PC-9 (cell line): ENCODE results near the gene IER3. TPM values are rescaled to one million over a fixed set of nuclear protein-coding genes. Genes with fewer than 3 reads are reported as not detected.

ENCODE experiments used
- BruUV-seq: library from RNA; stranded (reverse); fragments of 400-500 nt; replicated peaks from 2 replicates; lab custom pipeline; 2021; lab: Mats Ljungman, UMichigan
- CTCF ChIA-PET: fragments of 300-600 bp; sonication (Branson Sonifier 250); formaldehyde crosslinking; loops from one replicate; lab custom pipeline; 2022; ENCODE audit warnings: antibody characterized with exemption; lab: Charles Lee
- POLR2A ChIA-PET: fragments of 300-600 bp; sonication (Branson Sonifier 250); formaldehyde crosslinking; loops from one replicate; lab custom pipeline; 2022; ENCODE audit warnings: antibody characterized with exemption; ENCODE audit not compliant: unreplicated experiment; lab: Charles Lee
- DNase-seq, 2 experiments: peaks; one replicate each; pipeline versions ENCODE4 v3.0.0 to v3.0.0-alpha.2; 2015 to 2022; ENCODE audit warnings: mixed read lengths in 1 of 2
- H2AFZ ChIP-seq: fragments of 200-600 bp; sonication (generic); 2 replicates; pipeline ENCODE4 v1.8.1; 2017; ENCODE audit warnings: antibody characterized with exemption
- H3F3A ChIP-seq: fragments of 200-600 bp; sonication (generic); 2 replicates; pipeline ENCODE4 v1.8.1; 2017; ENCODE audit warnings: antibody characterized with exemption, mild to moderate bottlenecking, low read depth; ENCODE audit not compliant: insufficient read depth
- H3K27ac ChIP-seq: fragments of 200-600 bp; sonication (generic); 2 replicates; pipeline ENCODE4 v1.6.1; 2016; ENCODE audit warnings: mixed run types
- H3K27me3 ChIP-seq: fragments of 200-600 bp; sonication (generic); 2 replicates; pipeline ENCODE4 v1.6.1; 2016; ENCODE audit warnings: low read depth, mixed run types; ENCODE audit not compliant: insufficient read depth
- H3K36me3 ChIP-seq: fragments of 200-600 bp; sonication (generic); 2 replicates; pipeline ENCODE4 v1.6.1; 2016; ENCODE audit warnings: low read depth, mixed run types
- H3K4me1 ChIP-seq: fragments of 200-600 bp; sonication (generic); replicated peaks from 2 replicates; pipeline ENCODE4 v1.6.1; 2016; ENCODE audit warnings: mixed run types; ENCODE audit not compliant: insufficient read depth
- H3K4me2 ChIP-seq: fragments of 200-600 bp; sonication (generic); 2 replicates; pipeline ENCODE4 v1.6.1; 2017; ENCODE audit warnings: mixed run types
- H3K4me3 ChIP-seq: fragments of 200-600 bp; sonication (generic); 2 replicates; pipeline ENCODE4 v1.6.1; 2016; ENCODE audit warnings: mixed run types
- H3K79me2 ChIP-seq: fragments of 200-600 bp; sonication (generic); 2 replicates; pipeline ENCODE4 v1.6.1; 2017; ENCODE audit warnings: low read depth, mixed run types
- H3K9me2 ChIP-seq: fragments of 200-600 bp; sonication (generic); 2 replicates; pipeline ENCODE4 v1.8.1; 2017; ENCODE audit warnings: mild to moderate bottlenecking; ENCODE audit not compliant: insufficient read depth
- H3K9me3 ChIP-seq: fragments of 200-600 bp; sonication (generic); 2 replicates; pipeline ENCODE4 v1.8.1; 2016; ENCODE audit warnings: low read depth; ENCODE audit not compliant: insufficient read depth
- H4K20me1 ChIP-seq: fragments of 200-600 bp; sonication (generic); 2 replicates; pipeline ENCODE4 v1.8.1; 2017; ENCODE audit not compliant: insufficient read depth
- EZH2 ChIP-seq: fragments of 200-600 bp; sonication (generic); IDR thresholded peaks from 2 replicates; pipeline ENCODE4 v1.8.0; 2017; ENCODE audit warnings: antibody characterized with exemption, low read depth
- intact Hi-C: fragments of 100-400 bp; cut with micrococcal nuclease; formaldehyde crosslinking; loops from one replicate; pipeline ENCODE4 v1.10.0; 2022; ENCODE audit not compliant: unreplicated experiment
- total RNA-seq: library from RNA; stranded (reverse); gene quantifications from 2 replicates; pipeline ENCODE4 v1.2.3, GENCODE V29; 2021
- TF ChIP-seq, protein P1 (sequence below): fragments of 200-600 bp; sonication (generic); conservative IDR thresholded peaks from 2 replicates; pipeline ENCODE4 v1.6.1; 2017; ENCODE audit warnings: mixed run types, antibody characterized with exemption, mild to moderate bottlenecking, moderate library complexity

Gene IER3
- total RNA-seq, 1 experiment from 2014 or later: 117 TPM

DNA sequence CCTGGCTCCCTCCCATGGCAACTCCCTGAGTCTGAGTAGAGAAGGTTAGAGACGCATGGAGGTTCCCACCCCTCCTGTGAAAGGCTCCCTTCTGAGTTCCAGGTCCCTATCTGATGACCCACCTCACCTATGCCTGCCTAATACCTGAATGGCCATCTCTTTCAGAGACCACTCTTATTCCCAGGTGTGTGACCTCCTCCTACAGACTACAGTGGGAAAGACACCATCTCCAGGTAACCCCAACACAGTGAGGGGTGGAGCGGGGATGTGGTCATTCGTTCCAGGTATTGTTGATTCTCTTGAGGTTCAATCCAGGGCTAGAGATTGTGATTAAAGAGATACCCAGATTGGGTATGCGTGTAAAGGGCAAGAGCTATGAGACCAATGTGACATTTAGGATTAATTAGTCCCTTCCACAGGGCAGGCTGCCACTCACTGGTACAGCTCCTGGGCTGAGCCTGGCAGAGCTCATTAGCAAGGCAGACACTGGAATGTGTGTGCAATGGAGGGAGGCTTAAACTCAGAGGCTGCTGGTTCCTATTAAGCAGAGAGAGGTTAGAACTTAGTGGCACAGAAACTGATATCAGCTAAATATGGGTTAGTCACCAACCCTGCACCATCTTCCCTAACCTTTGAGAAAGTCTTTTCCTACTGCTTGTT is 46.5 kb upstream of the IER3 start:
- H3K27ac ChIP-seq: no peak overlapping the region
- POLR2A ChIA-PET: no interaction called here
- intact Hi-C loops: no loop called here

GRCh38 chr6:30789606-30790005 is 45.3 kb upstream of the IER3 start:
- Histone ChIP-seq H3F3A (0 out of 2 replicates have a peak, but pooled peaks cover 6% of the 10 kb centered on the region), H3K4me3 (no peak overlapping the region), H3K9me2 (peaks cover 2% of the 10 kb centered on the region; the same call in 1 of the 2 replicates), H3K4me1 (no peaks in the 10 kb centered on the region), H3K9me3 (no peaks in the 10 kb centered on the region), H3K4me2 (no peak overlapping the region), H3K27me3 (no peaks in the 10 kb centered on the region), H4K20me1 (no peaks in the 10 kb centered on the region), H2AFZ (no peak overlapping the region), H3K27ac (no peak overlapping the region), H3K36me3 (no peaks in the 10 kb centered on the region), H3K79me2 (no peaks in the 10 kb centered on the region)
- no TSS peak for BruUV-seq
- intact Hi-C loops: no loop called here
- CTCF ChIA-PET: no interaction called here
- POLR2A ChIA-PET: interaction anchor here (0.5 kb wide), 1 partner anchor 11 kb away, joined by 3 read pairs; no protein-coding TSS in a partner anchor
- no peak for DNase-seq
- TF ChIP-seq, protein P1, sequence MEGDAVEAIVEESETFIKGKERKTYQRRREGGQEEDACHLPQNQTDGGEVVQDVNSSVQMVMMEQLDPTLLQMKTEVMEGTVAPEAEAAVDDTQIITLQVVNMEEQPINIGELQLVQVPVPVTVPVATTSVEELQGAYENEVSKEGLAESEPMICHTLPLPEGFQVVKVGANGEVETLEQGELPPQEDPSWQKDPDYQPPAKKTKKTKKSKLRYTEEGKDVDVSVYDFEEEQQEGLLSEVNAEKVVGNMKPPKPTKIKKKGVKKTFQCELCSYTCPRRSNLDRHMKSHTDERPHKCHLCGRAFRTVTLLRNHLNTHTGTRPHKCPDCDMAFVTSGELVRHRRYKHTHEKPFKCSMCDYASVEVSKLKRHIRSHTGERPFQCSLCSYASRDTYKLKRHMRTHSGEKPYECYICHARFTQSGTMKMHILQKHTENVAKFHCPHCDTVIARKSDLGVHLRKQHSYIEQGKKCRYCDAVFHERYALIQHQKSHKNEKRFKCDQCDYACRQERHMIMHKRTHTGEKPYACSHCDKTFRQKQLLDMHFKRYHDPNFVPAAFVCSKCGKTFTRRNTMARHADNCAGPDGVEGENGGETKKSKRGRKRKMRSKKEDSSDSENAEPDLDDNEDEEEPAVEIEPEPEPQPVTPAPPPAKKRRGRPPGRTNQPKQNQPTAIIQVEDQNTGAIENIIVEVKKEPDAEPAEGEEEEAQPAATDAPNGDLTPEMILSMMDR: no peak
- TF ChIP-seq EZH2: no peak

More for the DNA sequence above, 46.5 kb upstream of the IER3 start:
- Histone ChIP-seq H2AFZ (no peak overlapping the region), H3K79me2 (no peaks in the 10 kb centered on the region), H3K9me2 (no peaks in the 10 kb centered on the region), H3K27me3 (no peaks in the 10 kb centered on the region), H3K4me1 (no peaks in the 10 kb centered on the region), H3F3A (0 out of 2 replicates have a peak, but pooled peaks cover 6% of the 10 kb centered on the region), H3K36me3 (no peaks in the 10 kb centered on the region), H3K4me2 (no peak overlapping the region), H4K20me1 (no peaks in the 10 kb centered on the region), H3K4me3 (no peak overlapping the region), H3K9me3 (no peaks in the 10 kb centered on the region)
- BruUV-seq: no TSS peak
- no peak for DNase-seq
- no peak for TF ChIP-seq EZH2
- TF ChIP-seq, protein P1: no peak
- CTCF ChIA-PET: no interaction called here

DNA sequence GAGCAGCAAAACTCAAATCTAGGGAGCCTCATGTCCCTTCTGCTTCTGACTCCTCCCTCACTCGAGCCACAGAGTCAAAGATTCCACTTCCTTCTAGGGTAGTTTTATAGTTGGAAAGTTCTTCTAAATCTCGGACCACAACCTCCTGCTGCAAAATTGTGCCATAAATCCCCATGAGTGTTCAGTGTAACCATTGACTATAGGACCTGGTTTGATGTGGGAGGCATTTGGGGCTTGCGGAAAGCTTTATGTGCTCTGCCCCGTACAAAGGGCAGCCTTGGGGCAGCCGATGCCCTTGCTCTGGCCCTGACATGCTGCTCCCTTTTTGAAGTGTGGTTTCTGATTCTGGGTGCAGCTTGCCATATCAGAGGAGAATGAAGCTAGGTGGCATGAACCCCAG is 43.6 kb upstream of the IER3 start:
- H3K4me2 ChIP-seq: no peak overlapping the region
- H3K4me3 ChIP-seq: no peak overlapping the region
- H2AFZ ChIP-seq: no peak overlapping the region
- DNase-seq: no peak
- intact Hi-C loops: no loop called here
- peaks cover 9% of the 10 kb centered on the region for H3K4me1 ChIP-seq
- no TSS peak for BruUV-seq
- TF ChIP-seq, protein P1: no peak
- TF ChIP-seq EZH2: no peak
- no peaks in the 10 kb centered on the region for H3K79me2 ChIP-seq
- H3K9me3 ChIP-seq: no peaks in the 10 kb centered on the region
- no peak overlapping the region for H3K27ac ChIP-seq
- no peaks in the 10 kb centered on the region for H4K20me1 ChIP-seq
- H3K36me3 ChIP-seq: no peaks in the 10 kb centered on the region
- POLR2A ChIA-PET: no interaction called here
- no peaks in the 10 kb centered on the region for H3K27me3 ChIP-seq
- H3F3A ChIP-seq: peaks cover 9% of the 10 kb centered on the region
- peaks cover 2% of the 10 kb centered on the region; the same call in 1 of the 2 replicates for H3K9me2 ChIP-seq
- CTCF ChIA-PET: interaction anchor here (0.5 kb wide), 1 partner anchor 13 kb away, joined by 5 read pairs; no protein-coding TSS in a partner anchor
